Measurements from ENCODE around the gene NHERF1. TPM values are rescaled to one million over a fixed set of nuclear protein-coding genes. Genes with fewer than 3 reads are reported as not detected.
A peak's percentile ranks its signal among the peaks of the same experiment; 100 is the strongest.

The NHERF1 gene
- total RNA-seq, 1 experiment from 2014 or later = 75.0 TPM

DNA sequence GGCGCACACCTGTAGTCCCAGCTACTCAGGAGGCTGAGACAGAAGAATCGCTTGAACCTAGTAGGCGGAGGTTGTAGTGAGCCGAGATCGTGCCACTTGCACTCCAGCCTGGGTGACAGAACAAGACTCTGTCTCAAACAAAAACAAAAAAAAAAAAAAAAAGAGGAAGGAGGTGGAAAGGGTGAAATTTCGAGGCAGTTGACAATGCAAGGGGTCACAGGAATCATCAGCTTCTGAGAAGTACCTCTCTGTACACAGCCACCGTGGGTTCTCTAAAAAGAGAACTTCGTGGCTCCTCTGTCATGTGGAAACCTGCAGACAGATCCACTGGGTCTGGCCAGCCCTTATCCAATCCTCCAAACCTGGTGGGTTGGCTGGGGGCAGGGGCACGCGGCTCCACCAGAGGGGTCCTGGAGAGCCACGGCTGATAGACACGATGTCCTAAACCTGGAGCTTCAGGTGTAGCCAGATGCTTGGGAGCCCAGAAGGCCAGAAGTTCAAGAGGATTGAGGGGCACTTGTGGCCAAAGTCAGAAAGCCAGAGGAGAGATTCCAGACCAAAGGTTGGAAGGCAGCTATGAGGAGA is 35.2 kb upstream of the NHERF1 start:
- H3K4me3 ChIP-seq (ENCODE audit: low read length) = no peak overlapping the region
- intact Hi-C loops (cut with micrococcal nuclease) = no loop called here
- no peak overlapping the region for H3K27ac ChIP-seq (ENCODE audit: low read length)
- H4K20me1 ChIP-seq (ENCODE audit: low read length) = no peaks in the 10 kb centered on the region
- H3K36me3 ChIP-seq (ENCODE audit: low read depth, low read length) = no peaks in the 10 kb centered on the region
- no peaks in the 10 kb centered on the region for H3K9me2 ChIP-seq (replicated peaks; ENCODE audit: low read length)
- H3K4me1 ChIP-seq (ENCODE audit: insufficient read depth, low read length) = peaks cover 4% of the 10 kb centered on the region; the same call in 1 of the 2 replicates
- H3K9me3 ChIP-seq (ENCODE audit: low read length) = no peaks in the 10 kb centered on the region
- peaks cover 56% of the 10 kb centered on the region for H3K27me3 ChIP-seq (ENCODE audit: low read length)
- DNase-seq = no peak
- POLR2A ChIA-PET (ENCODE audit: unreplicated experiment) = no interaction called here
- H2AFZ ChIP-seq (ENCODE audit: low read length) = no peak overlapping the region
- no peaks in the 10 kb centered on the region for H3F3A ChIP-seq (ENCODE audit: low read length, unreplicated experiment)
- no peak overlapping the region for H3K4me2 ChIP-seq (ENCODE audit: low read length)
- no TSS peak for BruUV-seq (replicated peaks)
- no peaks in the 10 kb centered on the region for H3K79me2 ChIP-seq (ENCODE audit: low read length)
- ATAC-seq = no peak
- no peak overlapping the region for H3K9ac ChIP-seq (ENCODE audit: low read length)
- CTCF ChIA-PET = no interaction called here
- TF ChIP-seq, protein P1, sequence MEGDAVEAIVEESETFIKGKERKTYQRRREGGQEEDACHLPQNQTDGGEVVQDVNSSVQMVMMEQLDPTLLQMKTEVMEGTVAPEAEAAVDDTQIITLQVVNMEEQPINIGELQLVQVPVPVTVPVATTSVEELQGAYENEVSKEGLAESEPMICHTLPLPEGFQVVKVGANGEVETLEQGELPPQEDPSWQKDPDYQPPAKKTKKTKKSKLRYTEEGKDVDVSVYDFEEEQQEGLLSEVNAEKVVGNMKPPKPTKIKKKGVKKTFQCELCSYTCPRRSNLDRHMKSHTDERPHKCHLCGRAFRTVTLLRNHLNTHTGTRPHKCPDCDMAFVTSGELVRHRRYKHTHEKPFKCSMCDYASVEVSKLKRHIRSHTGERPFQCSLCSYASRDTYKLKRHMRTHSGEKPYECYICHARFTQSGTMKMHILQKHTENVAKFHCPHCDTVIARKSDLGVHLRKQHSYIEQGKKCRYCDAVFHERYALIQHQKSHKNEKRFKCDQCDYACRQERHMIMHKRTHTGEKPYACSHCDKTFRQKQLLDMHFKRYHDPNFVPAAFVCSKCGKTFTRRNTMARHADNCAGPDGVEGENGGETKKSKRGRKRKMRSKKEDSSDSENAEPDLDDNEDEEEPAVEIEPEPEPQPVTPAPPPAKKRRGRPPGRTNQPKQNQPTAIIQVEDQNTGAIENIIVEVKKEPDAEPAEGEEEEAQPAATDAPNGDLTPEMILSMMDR (conservative IDR thresholded peaks at IDR 0.05; ENCODE audit: low read depth, low read length) = no peak
- no peak for TF ChIP-seq EZH2 (IDR thresholded peaks at IDR 0.05; ENCODE audit: low read length, unreplicated experiment)
- no peak for TF ChIP-seq EZH2phosphoT487 (IDR thresholded peaks at IDR 0.05; ENCODE audit: borderline replicate concordance, low read length)

- DNase-seq (peak; percentile 31), ATAC-seq (peak; percentile 56)
- Histone ChIP-seq H3K27ac (ENCODE audit: low read length) (no peak overlapping the region), H3K4me1 (ENCODE audit: insufficient read depth, low read length) (peaks cover 4% of the 10 kb centered on the region; the same call in 1 of the 2 replicates), H3K4me3 (ENCODE audit: low read length) (no peak overlapping the region), H3K79me2 (ENCODE audit: low read length) (no peaks in the 10 kb centered on the region), H3K36me3 (ENCODE audit: low read depth, low read length) (no peaks in the 10 kb centered on the region), H3K27me3 (ENCODE audit: low read length) (peaks cover 70% of the 10 kb centered on the region), H3K9me2 (replicated peaks; ENCODE audit: low read length) (no peaks in the 10 kb centered on the region), H3K9me3 (ENCODE audit: low read length) (no peaks in the 10 kb centered on the region), H2AFZ (ENCODE audit: low read length) (no peak overlapping the region), H4K20me1 (ENCODE audit: low read length) (no peaks in the 10 kb centered on the region), H3K4me2 (ENCODE audit: low read length) (0 out of 2 replicates have a peak overlapping the region, but pooled peaks have one; percentile 10), H3F3A (ENCODE audit: low read length, unreplicated experiment) (no peaks in the 10 kb centered on the region), H3K9ac (ENCODE audit: low read length) (no peak overlapping the region)
- intact Hi-C loops (cut with micrococcal nuclease) = no loop called here
- ChIA-PET CTCF (interaction anchor here (0.8 kb wide), 1 partner anchor 58 kb away, joined by 3 read pairs; no protein-coding TSS in a partner anchor), POLR2A (ENCODE audit: unreplicated experiment) (no interaction called here)
- no TSS peak for BruUV-seq (replicated peaks)
- no peak for TF ChIP-seq EZH2phosphoT487 (IDR thresholded peaks at IDR 0.05; ENCODE audit: borderline replicate concordance, low read length)
- TF ChIP-seq, protein P1 (conservative IDR thresholded peaks at IDR 0.05; ENCODE audit: low read depth, low read length) = no peak
- no peak for TF ChIP-seq EZH2 (IDR thresholded peaks at IDR 0.05; ENCODE audit: low read length, unreplicated experiment)
Observed at GRCh38 chr17:74715144-74715543, 33.3 kb upstream of the NHERF1 start.

GRCh38 chr17:74720506-74720905 is 27.9 kb upstream of the NHERF1 start:
- no peaks in the 10 kb centered on the region for H3K9me3 ChIP-seq (ENCODE audit: low read length)
- H3K4me3 ChIP-seq (ENCODE audit: low read length) = no peak overlapping the region
- ATAC-seq = no peak
- H3K4me1 ChIP-seq (ENCODE audit: insufficient read depth, low read length) = no peaks in the 10 kb centered on the region
- no TSS peak for BruUV-seq (replicated peaks)
- H3K36me3 ChIP-seq (ENCODE audit: low read depth, low read length) = no peaks in the 10 kb centered on the region
- no peaks in the 10 kb centered on the region for H3F3A ChIP-seq (ENCODE audit: low read length, unreplicated experiment)
- no peak overlapping the region for H2AFZ ChIP-seq (ENCODE audit: low read length)
- no peaks in the 10 kb centered on the region for H3K79me2 ChIP-seq (ENCODE audit: low read length)
- H3K9me2 ChIP-seq (replicated peaks; ENCODE audit: low read length) = no peaks in the 10 kb centered on the region
- TF ChIP-seq EZH2phosphoT487 (IDR thresholded peaks at IDR 0.05; ENCODE audit: borderline replicate concordance, low read length) = no peak
- TF ChIP-seq, protein P1 (conservative IDR thresholded peaks at IDR 0.05; ENCODE audit: low read depth, low read length) = no peak
- TF ChIP-seq EZH2 (IDR thresholded peaks at IDR 0.05; ENCODE audit: low read length, unreplicated experiment) = no peak
- H3K27me3 ChIP-seq (ENCODE audit: low read length) = peaks cover 78% of the 10 kb centered on the region
- no peaks in the 10 kb centered on the region for H4K20me1 ChIP-seq (ENCODE audit: low read length)
- intact Hi-C loops (cut with micrococcal nuclease) = no loop called here
- ChIA-PET POLR2A (ENCODE audit: unreplicated experiment) (no interaction called here), CTCF (no interaction called here)
- H3K4me2 ChIP-seq (ENCODE audit: low read length) = no peak overlapping the region
- H3K9ac ChIP-seq (ENCODE audit: low read length) = no peak overlapping the region
- H3K27ac ChIP-seq (ENCODE audit: low read length) = no peak overlapping the region
- DNase-seq = no peak
